Hepatocyte (in vitro differentiated cells): ENCODE data around the gene ZNF532. TPM values are rescaled to one million over a fixed set of nuclear protein-coding genes. Genes with fewer than 3 reads are reported as not detected.

ENCODE experiments used
- DNase-seq: peaks from one replicate; pipeline ENCODE4 v3.0.0-alpha.2; 2016; ENCODE audit warnings: low spot score
- H2AFZ ChIP-seq: fragments of 200-600 bp; sonication (generic); 2 replicates; pipeline ENCODE4 v1.6.0; 2016; ENCODE audit warnings: antibody characterized with exemption, mild to moderate bottlenecking
- H3K27ac ChIP-seq: fragments of 200-600 bp; sonication (generic); 2 replicates; pipeline ENCODE4 v1.5.1; 2016; ENCODE audit warnings: mild to moderate bottlenecking
- H3K27me3 ChIP-seq: fragments of 200-600 bp; sonication (generic); 2 replicates; pipeline ENCODE4 v1.6.1; 2016
- H3K36me3 ChIP-seq: fragments of 200-600 bp; sonication (generic); replicated peaks from 2 replicates; pipeline ENCODE4 v1.5.1; 2016; ENCODE audit warnings: low read depth; ENCODE audit not compliant: insufficient read depth
- H3K4me1 ChIP-seq: fragments of 200-600 bp; sonication (generic); 2 replicates; pipeline ENCODE4 v1.5.1; 2016; ENCODE audit warnings: mild to moderate bottlenecking, moderate library complexity; ENCODE audit not compliant: insufficient read depth
- H3K4me2 ChIP-seq: fragments of 200-600 bp; sonication (generic); 2 replicates; pipeline ENCODE4 v1.6.0; 2016
- H3K4me3 ChIP-seq: fragments of 200-600 bp; sonication (generic); 2 replicates; pipeline ENCODE4 v1.5.1; 2016; ENCODE audit warnings: mild to moderate bottlenecking
- H3K79me2 ChIP-seq: fragments of 200-600 bp; sonication (generic); 2 replicates; pipeline ENCODE4 v1.6.0; 2017; ENCODE audit warnings: mild to moderate bottlenecking
- H3K9me2 ChIP-seq: fragments of 200-600 bp; sonication (generic); replicated peaks from 2 replicates; pipeline ENCODE4 v1.6.0; 2017; ENCODE audit warnings: mild to moderate bottlenecking; ENCODE audit not compliant: insufficient read depth
- H3K9me3 ChIP-seq: fragments of 200-600 bp; sonication (generic); 2 replicates; pipeline ENCODE4 v1.5.1; 2016; ENCODE audit warnings: low read depth, mild to moderate bottlenecking
- H4K20me1 ChIP-seq: fragments of 200-600 bp; sonication (generic); 2 replicates; pipeline ENCODE4 v1.6.0; 2016; ENCODE audit warnings: mild to moderate bottlenecking; ENCODE audit not compliant: insufficient read depth, poor library complexity, severe bottlenecking
- EZH2 ChIP-seq: fragments of 200-600 bp; sonication (generic); IDR thresholded peaks from 2 replicates; pipeline ENCODE4 v1.6.1; 2016; ENCODE audit warnings: antibody characterized with exemption, mild to moderate bottlenecking, borderline replicate concordance
- EZH2phosphoT487 ChIP-seq: fragments of 200-600 bp; sonication (generic); IDR thresholded peaks from one replicate; pipeline ENCODE4 v1.6.1; 2018; ENCODE audit warnings: antibody characterized with exemption, mild to moderate bottlenecking, low read depth, moderate library complexity; ENCODE audit not compliant: unreplicated experiment, severe bottlenecking
- WGBS: methylation state at CpG from one replicate; pipeline ENCODE4 v1.1.6; 2016; ENCODE audit warnings: low lambda C conversion rate; ENCODE audit errors: missing lambda C conversion rate; 5-methylcytosine and 5-hydroxymethylcytosine counted together
- polyA plus RNA-seq: library from polyadenylated mRNA; unstranded; fragments of >200 nt; fragmentation: Nextera tagmentation; extraction: Ambion mirVana; gene quantifications from 2 replicates; pipeline ENCODE4 v1.2.1, GENCODE V29; 2016
- total RNA-seq: library from RNA; depleted of rRNA; stranded (reverse); fragments of >200 nt; gene quantifications from 2 replicates; pipeline ENCODE4 v1.2.3, GENCODE V29; 2014
- TF ChIP-seq, protein P1 (sequence below): fragments of 200-600 bp; sonication (generic); IDR thresholded peaks from 2 replicates; pipeline ENCODE4 v1.5.1; 2016; ENCODE audit warnings: antibody characterized with exemption, mild to moderate bottlenecking; ENCODE audit not compliant: poor library complexity

Gene ZNF532
- total and polyA plus RNA-seq, 2 experiments from 2014 or later: 15.9 to 36.5 TPM

DNA sequence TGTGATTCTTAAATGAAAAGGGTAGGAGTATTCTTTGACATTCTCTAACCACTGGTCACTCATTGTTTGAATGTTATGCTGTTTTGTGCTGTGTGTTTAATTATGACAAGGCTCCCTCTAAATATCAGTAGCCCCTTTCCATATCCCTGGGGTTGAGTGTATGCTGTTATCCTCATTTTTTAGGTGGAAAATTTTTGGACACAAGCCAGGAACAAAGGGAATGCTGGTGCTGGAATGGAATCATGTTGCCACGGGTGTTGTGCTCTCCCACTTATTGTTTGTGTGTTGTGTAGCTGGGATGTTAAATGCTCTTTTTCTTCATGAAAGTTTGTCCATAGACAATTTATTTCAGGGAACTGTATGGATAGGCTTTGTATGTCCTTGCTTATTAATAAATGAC lies 43.3 kb downstream of the ZNF532 start:
- H3K79me2 ChIP-seq: peaks cover 76% of the 10 kb centered on the region
- TF ChIP-seq, protein P1, sequence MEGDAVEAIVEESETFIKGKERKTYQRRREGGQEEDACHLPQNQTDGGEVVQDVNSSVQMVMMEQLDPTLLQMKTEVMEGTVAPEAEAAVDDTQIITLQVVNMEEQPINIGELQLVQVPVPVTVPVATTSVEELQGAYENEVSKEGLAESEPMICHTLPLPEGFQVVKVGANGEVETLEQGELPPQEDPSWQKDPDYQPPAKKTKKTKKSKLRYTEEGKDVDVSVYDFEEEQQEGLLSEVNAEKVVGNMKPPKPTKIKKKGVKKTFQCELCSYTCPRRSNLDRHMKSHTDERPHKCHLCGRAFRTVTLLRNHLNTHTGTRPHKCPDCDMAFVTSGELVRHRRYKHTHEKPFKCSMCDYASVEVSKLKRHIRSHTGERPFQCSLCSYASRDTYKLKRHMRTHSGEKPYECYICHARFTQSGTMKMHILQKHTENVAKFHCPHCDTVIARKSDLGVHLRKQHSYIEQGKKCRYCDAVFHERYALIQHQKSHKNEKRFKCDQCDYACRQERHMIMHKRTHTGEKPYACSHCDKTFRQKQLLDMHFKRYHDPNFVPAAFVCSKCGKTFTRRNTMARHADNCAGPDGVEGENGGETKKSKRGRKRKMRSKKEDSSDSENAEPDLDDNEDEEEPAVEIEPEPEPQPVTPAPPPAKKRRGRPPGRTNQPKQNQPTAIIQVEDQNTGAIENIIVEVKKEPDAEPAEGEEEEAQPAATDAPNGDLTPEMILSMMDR: no peak
- TF ChIP-seq EZH2 (no peak), EZH2phosphoT487 (no peak)
- WGBS: 65% methylated on average over 1 of the region's 1 CpG

DNA sequence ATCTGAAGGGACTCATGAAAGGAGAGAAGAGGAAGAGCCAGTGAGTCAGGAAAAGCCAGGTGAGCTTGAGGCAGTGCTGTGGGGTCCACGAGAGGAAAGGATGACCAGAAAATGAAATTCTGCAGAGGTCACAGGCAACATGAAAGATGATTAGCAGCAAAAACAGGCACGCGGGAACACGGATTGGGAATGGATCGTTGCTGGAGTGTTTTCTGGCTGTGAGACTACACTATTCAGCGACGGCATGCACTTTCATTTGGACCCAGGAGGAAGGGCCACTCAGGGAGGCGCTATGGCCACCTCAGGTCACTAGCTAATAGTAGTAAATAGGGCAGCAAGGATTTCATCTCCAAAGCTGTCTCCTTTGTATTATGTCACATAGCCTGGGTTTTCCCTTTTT lies 44.8 kb downstream of the ZNF532 start:
- Histone ChIP-seq H3K9me3 (no peaks in the 10 kb centered on the region), H3K4me1 (peaks cover 18% of the 10 kb centered on the region), H3K36me3 (no peaks in the 10 kb centered on the region), H3K4me2 (no peak overlapping the region), H3K4me3 (no peak overlapping the region), H3K27me3 (no peaks in the 10 kb centered on the region), H3K9me2 (no peaks in the 10 kb centered on the region), H3K79me2 (peaks cover 74% of the 10 kb centered on the region), H3K27ac (no peak overlapping the region), H2AFZ (no peak overlapping the region), H4K20me1 (no peaks in the 10 kb centered on the region)
- 93% methylated on average over 8 of the region's 8 CpGs for WGBS
- TF ChIP-seq, protein P1: no peak
- no peak for TF ChIP-seq EZH2
- DNase-seq: no peak

More for the DNA sequence above, 43.3 kb downstream of the ZNF532 start:
- no peaks in the 10 kb centered on the region for H3K27me3 ChIP-seq
- no peak overlapping the region for H2AFZ ChIP-seq
- H4K20me1 ChIP-seq: no peaks in the 10 kb centered on the region
- no peaks in the 10 kb centered on the region for H3K9me2 ChIP-seq
- no peak overlapping the region for H3K4me2 ChIP-seq
- peaks cover 18% of the 10 kb centered on the region for H3K4me1 ChIP-seq
- H3K27ac ChIP-seq: no peak overlapping the region
- H3K4me3 ChIP-seq: no peak overlapping the region
- DNase-seq: no peak
- no peaks in the 10 kb centered on the region for H3K9me3 ChIP-seq
- H3K36me3 ChIP-seq: no peaks in the 10 kb centered on the region

- TF ChIP-seq, protein P1: no peak
- TF ChIP-seq EZH2 (no peak), EZH2phosphoT487 (no peak)
- DNase-seq: no peak
- H3K4me3 ChIP-seq: no peak overlapping the region
- H3K9me2 ChIP-seq: no peaks in the 10 kb centered on the region
- peaks cover 64% of the 10 kb centered on the region for H3K79me2 ChIP-seq
- H3K27ac ChIP-seq: peak overlapping the region; percentile 38
- H3K27me3 ChIP-seq: no peaks in the 10 kb centered on the region
- WGBS: 64% methylated on average over 4 of the region's 4 CpGs
- H4K20me1 ChIP-seq: no peaks in the 10 kb centered on the region
- no peaks in the 10 kb centered on the region for H3K36me3 ChIP-seq
- peaks cover 23% of the 10 kb centered on the region for H3K4me1 ChIP-seq
- H2AFZ ChIP-seq: no peak overlapping the region
- peak overlapping the region; percentile 51 for H3K4me2 ChIP-seq
- H3K9me3 ChIP-seq: no peaks in the 10 kb centered on the region
Observed at GRCh38 chr18:58911241-58911640, 46.6 kb downstream of the ZNF532 start.

DNA sequence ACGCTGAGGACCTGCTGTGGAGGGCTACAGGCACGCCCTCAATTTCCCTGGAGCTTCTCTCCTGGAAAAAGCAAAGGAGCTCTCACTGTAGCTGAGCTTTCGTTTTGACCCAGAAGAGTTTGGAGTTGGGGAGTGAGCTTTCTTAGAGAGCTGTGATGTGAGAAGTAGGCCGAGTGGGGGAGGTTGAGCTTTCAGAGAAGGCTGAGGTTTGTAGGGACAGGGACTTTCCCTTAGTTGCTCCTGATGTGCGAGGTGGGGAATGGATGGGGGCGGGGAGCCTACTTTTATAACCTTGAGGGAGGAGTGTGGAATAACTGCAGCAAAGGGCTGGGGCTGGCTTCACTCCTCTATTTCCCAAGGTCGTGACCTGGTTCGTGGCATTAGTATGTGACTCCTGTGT lies 47.1 kb downstream of the ZNF532 start:
- Histone ChIP-seq H3K79me2 (peaks cover 64% of the 10 kb centered on the region), H3K9me3 (no peaks in the 10 kb centered on the region), H3K36me3 (no peaks in the 10 kb centered on the region), H3K4me1 (peaks cover 24% of the 10 kb centered on the region), H3K27ac (peak overlapping the region; percentile 38), H2AFZ (no peak overlapping the region), H3K4me2 (peak overlapping the region; percentile 51), H4K20me1 (no peaks in the 10 kb centered on the region), H3K9me2 (no peaks in the 10 kb centered on the region), H3K4me3 (no peak overlapping the region), H3K27me3 (no peaks in the 10 kb centered on the region)
- DNase-seq: peak; percentile 35
- 59% methylated on average over 8 of the region's 8 CpGs for WGBS
- TF ChIP-seq EZH2 (no peak), EZH2phosphoT487 (no peak)
- TF ChIP-seq, protein P1: no peak
